Activated CD8-positive, alpha-beta T cell treated with anti-CD3 and anti-CD28 coated beads, Interleukin-2, amount 10 ng/mL, durations not matched to agents 7 days and 5 days (primary cell): ENCODE measurements around the gene SEPTIN11. TPM values are rescaled to one million over a fixed set of nuclear protein-coding genes. Genes with fewer than 3 reads are reported as not detected.
A peak's percentile ranks its signal among the peaks of the same experiment; 100 is the strongest.

ENCODE experiments used
- ATAC-seq: fragments of 150-1000 bp; cut with Tn5 transposase; one replicate; pipeline ENCODE4 v1.10.0; 2021; ENCODE audit warnings: moderate library complexity
- CTCF ChIA-PET: fragments of 350-600 bp; sonication (Branson Sonifier 250); formaldehyde crosslinking; loops from one replicate; lab custom pipeline; 2021; ENCODE audit warnings: antibody characterized with exemption; lab: Charles Lee
- POLR2A ChIA-PET: fragments of 350-600 bp; sonication (Branson Sonifier 250); formaldehyde crosslinking; loops from one replicate; lab custom pipeline; 2021; ENCODE audit warnings: antibody characterized with exemption; lab: Charles Lee
- DNase-seq: peaks from one replicate; pipeline ENCODE4 v3.0.0-alpha.2; 2020
- H3K27ac Mint-ChIP-seq: one replicate; pipeline ENCODE4 v1.8.0; 2021; ENCODE audit warnings: mild to moderate bottlenecking, mixed read lengths
- H3K27me3 Mint-ChIP-seq: one replicate; pipeline ENCODE4 v1.8.0; 2021; ENCODE audit warnings: low read depth, mixed read lengths
- H3K36me3 Mint-ChIP-seq: one replicate; pipeline ENCODE4 v1.8.0; 2021; ENCODE audit warnings: low read depth, mixed read lengths
- H3K4me1 Mint-ChIP-seq: one replicate; pipeline ENCODE4 v1.8.0; 2021; ENCODE audit warnings: low read depth, mixed read lengths
- H3K4me3 Mint-ChIP-seq: one replicate; pipeline ENCODE4 v1.8.0; 2021; ENCODE audit warnings: mild to moderate bottlenecking, mixed read lengths
- H3K9me3 Mint-ChIP-seq: one replicate; pipeline ENCODE4 v1.8.0; 2022; ENCODE audit warnings: mixed read lengths; ENCODE audit not compliant: insufficient read depth
- total RNA-seq, 2 experiments: library from RNA; stranded (reverse); gene quantifications; one replicate each; pipeline ENCODE4 v1.2.3, GENCODE V29; 2021

SEPTIN11 gene
- total RNA-seq, 2 experiments from 2014 or later: 67.0 to 77.4 TPM

DNA sequence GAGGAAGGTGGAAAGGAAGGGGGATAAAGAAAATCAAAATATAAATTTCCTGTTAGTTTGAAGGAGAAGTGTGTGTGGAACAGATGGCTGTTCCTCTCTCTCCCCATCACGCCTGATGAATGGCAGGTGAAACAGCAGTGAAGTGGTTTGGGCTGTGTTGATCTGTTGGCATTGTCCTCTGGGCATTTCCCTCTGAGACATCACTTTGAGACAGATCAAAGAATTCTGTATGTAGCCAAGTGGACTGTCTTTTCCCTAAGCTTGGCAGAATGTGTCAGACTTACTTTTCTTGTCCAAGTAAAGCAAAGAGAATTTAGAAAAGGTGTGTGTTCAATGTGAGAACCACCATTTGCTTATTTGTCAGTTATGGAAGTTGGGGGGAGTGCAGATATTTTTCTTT is 47.5 kb downstream of the SEPTIN11 start:
- no peak overlapping the region for H3K4me3 Mint-ChIP-seq

DNA sequence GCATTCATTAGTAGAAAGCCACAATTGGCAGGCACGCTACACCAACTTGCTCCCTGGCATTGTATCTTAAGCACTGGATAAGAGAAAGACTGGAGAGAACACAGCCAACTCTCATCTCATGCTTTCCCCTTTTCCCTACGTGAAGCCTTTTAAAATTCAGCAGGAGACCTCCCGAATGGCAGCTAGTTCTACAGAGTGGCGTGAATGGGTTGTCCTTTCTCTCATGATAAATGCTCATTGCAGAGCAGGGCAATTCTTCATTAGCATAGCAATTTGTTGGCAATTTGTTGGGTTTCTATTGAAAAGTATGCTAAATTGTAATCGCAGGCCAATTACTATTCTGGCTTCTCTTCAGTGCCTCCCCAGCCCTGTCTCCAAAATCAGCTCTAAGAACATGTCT is 48.0 kb downstream of the SEPTIN11 start:
- ATAC-seq: no peak
- CTCF ChIA-PET: interaction anchor here (1.8 kb wide), 1 partner anchor 206 kb away, joined by 4 read pairs; no protein-coding TSS in a partner anchor
- no peak for DNase-seq
- H3K27ac Mint-ChIP-seq: no peak overlapping the region
- peaks cover 32% of the 10 kb centered on the region for H3K4me1 Mint-ChIP-seq
- no peak overlapping the region for H3K4me3 Mint-ChIP-seq
- POLR2A ChIA-PET: no interaction called here
- H3K27me3 Mint-ChIP-seq: no peaks in the 10 kb centered on the region
- H3K36me3 Mint-ChIP-seq: peaks cover 48% of the 10 kb centered on the region
- H3K9me3 Mint-ChIP-seq: peaks cover 4% of the 10 kb centered on the region

More for the DNA sequence above, 47.5 kb downstream of the SEPTIN11 start:
- ChIA-PET CTCF (interaction anchor here (0.9 kb wide), 1 partner anchor 48 kb away, joined by 3 read pairs; no protein-coding TSS in a partner anchor), POLR2A (no interaction called here)
- Mint-ChIP-seq H3K27ac (no peak overlapping the region), H3K9me3 (peaks cover 4% of the 10 kb centered on the region), H3K36me3 (peaks cover 46% of the 10 kb centered on the region), H3K4me1 (peaks cover 37% of the 10 kb centered on the region), H3K27me3 (no peaks in the 10 kb centered on the region)
- ATAC-seq (no peak), DNase-seq (no peak)

DNA sequence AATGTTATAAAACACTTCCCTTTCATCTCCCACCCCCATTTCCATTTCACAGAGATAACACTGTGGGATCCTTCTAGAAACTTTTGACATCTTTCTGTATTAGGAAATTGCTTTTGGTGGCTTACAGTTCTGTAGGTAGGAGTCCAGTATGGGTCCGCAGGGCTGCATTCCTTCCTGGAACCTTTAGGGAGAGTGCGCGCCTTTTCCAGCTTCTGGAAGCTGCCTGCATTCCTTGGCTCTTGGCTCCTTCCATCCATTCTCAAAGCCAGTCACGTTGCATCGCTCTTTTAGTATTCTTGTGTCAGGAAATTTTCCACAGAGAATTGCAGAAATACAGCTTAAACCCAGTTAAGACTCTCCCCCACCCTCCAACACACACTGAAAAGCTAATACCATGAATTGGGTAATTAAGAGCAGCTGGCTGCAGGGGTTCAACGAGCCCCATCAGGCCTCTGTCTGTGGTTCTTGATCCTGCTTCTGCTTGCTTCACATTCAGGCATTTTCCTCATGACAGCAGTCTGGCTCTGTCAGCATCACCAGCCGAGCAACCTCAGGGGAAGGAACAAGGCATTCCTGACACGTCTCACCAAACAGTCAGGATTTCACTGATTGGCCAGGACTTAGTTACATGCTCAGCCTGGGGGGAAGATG is 48.8 kb downstream of the SEPTIN11 start:
- DNase-seq (no peak), ATAC-seq (no peak)
- ChIA-PET POLR2A (no interaction called here), CTCF (interaction anchor here (1.8 kb wide), 1 partner anchor 205 kb away, joined by 4 read pairs; no protein-coding TSS in a partner anchor)
- peak overlapping the region; percentile 26 for H3K27ac Mint-ChIP-seq
- no peak overlapping the region for H3K4me3 Mint-ChIP-seq
- H3K27me3 Mint-ChIP-seq: no peaks in the 10 kb centered on the region
- peaks cover 30% of the 10 kb centered on the region for H3K4me1 Mint-ChIP-seq
- peaks cover 46% of the 10 kb centered on the region for H3K36me3 Mint-ChIP-seq
- H3K9me3 Mint-ChIP-seq: no peaks in the 10 kb centered on the region

Other genes starting within 250 kb of the SEPTIN11 start
- gene SOWAHB, start 51.6 kb upstream of the SEPTIN11 start, total RNA-seq: not detected
- 100 to 1,000 TPM; 203 to 216 TPM for gene CCNI, start 126.2 kb downstream of the SEPTIN11 start, total RNA-seq
- 10 to 100 TPM; 26.9 TPM for gene CCNG2, start 207.5 kb downstream of the SEPTIN11 start, total RNA-seq